AG09319 (cell line): Measurements from ENCODE around the gene MEIKIN.

ENCODE experiments used
- DNase-seq: peaks from one replicate; pipeline ENCODE4 v3.0.0-alpha.2; 2010; ENCODE audit warnings: low read depth; ENCODE audit errors: extremely low read depth
- TF ChIP-seq, protein P1 (sequence below): IDR thresholded peaks from 2 replicates; pipeline ENCODE4 v1.5.1; 2011; ENCODE audit warnings: low read depth, mild to moderate bottlenecking, inconsistent platforms, low read length, moderate library complexity

The MEIKIN gene

DNA sequence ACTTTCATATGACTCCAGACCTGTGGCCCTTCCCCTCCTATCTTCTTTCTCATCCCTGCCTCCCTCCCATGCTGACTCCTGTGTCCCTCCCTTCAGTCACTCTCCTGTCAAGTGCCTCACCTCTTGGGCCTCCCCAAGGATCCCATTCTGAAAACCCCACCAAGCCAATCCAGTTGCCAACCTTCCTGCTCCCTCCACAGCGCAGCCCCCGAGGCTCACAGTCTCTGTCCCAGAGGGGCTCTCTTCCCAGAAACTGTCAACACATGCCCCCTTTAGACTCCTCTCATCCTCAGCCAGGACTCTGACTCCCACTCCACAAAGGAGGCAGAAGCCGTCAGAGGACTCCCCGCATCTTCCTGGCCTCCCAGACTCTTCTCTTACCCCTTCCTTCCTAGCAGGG is 35.2 kb upstream of the MEIKIN start:
- no peak for DNase-seq
- TF ChIP-seq, protein P1, sequence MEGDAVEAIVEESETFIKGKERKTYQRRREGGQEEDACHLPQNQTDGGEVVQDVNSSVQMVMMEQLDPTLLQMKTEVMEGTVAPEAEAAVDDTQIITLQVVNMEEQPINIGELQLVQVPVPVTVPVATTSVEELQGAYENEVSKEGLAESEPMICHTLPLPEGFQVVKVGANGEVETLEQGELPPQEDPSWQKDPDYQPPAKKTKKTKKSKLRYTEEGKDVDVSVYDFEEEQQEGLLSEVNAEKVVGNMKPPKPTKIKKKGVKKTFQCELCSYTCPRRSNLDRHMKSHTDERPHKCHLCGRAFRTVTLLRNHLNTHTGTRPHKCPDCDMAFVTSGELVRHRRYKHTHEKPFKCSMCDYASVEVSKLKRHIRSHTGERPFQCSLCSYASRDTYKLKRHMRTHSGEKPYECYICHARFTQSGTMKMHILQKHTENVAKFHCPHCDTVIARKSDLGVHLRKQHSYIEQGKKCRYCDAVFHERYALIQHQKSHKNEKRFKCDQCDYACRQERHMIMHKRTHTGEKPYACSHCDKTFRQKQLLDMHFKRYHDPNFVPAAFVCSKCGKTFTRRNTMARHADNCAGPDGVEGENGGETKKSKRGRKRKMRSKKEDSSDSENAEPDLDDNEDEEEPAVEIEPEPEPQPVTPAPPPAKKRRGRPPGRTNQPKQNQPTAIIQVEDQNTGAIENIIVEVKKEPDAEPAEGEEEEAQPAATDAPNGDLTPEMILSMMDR: no peak

DNA sequence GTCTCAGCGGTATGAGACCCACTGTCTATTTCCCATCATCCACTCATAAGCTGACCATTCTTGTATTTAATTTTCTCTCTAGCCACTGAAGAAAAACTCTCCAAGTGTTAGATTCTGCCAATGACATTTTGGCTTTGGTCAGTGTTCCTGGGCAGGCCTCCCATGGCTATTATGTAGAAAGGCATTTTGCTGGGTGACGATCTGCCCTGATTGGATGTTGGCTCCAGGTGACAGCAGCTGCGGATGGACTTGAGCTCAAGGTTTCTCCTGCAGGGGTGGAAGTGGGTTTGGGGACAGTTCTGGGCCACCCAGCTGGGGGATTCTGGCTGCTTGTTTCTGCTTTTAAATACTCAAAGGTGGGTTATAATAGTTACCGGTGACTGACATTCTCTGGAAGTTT is 34.4 kb upstream of the MEIKIN start:
- TF ChIP-seq, protein P1: no peak
- DNase-seq: no peak

DNA sequence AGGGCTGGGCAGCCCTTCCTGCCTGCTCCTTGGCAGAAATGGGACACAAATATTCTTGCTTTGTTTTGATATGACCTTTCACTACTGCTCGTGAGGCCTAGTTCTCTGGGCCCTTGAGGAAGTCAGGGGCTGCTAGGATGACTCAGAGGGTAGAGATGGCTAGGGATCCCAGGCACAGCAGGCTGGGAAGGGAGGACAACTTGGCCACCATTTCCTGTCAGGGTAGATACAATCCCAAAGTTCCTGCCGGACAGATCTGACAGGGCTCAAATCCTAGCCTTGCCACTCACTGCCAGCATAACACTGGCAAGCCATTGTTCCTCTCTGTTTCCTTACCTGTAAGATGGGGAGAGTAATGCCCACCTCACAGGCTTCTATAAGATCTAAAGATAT is 31.7 kb upstream of the MEIKIN start:
- DNase-seq: no peak
- TF ChIP-seq, protein P1: no peak

DNA sequence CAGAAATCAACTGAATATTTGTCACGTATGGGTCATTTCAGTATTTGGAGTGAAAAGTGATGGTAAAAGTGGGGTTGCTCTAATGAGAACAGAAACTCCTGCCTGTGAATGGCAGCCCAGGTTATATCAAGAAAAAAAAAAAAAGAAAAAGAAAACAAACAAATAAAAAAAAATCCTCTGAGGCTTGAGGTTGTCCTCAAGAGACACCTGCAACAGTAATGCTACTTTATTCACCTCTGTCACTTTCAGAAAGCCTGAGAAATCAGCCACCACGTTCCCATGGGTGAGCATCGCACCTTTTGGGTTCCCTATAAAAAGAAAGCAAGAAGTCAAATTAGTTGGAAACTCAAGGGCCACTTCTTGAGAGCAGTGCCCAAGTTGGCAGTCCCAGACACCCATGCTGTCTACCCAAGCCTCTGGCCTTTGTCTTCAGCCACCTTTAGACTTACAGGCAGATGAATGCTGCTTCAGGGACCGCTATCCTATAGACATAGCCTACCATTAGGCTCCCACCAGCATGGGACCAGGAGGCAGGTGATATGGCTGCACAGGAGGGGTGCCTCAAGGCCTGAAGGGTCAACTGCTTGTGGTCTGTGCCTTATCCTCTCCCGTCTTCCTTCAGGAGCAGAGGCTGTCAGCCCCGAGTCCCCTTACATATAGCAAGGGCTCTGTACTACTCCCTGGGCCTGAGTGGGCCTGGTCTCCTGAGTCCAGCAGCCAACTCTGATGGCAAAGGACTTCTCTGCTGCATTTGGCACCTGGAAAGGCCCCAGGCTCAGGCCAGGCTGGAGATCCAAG is 31.1 kb upstream of the MEIKIN start:
- TF ChIP-seq, protein P1: no peak
- no peak for DNase-seq

DNA sequence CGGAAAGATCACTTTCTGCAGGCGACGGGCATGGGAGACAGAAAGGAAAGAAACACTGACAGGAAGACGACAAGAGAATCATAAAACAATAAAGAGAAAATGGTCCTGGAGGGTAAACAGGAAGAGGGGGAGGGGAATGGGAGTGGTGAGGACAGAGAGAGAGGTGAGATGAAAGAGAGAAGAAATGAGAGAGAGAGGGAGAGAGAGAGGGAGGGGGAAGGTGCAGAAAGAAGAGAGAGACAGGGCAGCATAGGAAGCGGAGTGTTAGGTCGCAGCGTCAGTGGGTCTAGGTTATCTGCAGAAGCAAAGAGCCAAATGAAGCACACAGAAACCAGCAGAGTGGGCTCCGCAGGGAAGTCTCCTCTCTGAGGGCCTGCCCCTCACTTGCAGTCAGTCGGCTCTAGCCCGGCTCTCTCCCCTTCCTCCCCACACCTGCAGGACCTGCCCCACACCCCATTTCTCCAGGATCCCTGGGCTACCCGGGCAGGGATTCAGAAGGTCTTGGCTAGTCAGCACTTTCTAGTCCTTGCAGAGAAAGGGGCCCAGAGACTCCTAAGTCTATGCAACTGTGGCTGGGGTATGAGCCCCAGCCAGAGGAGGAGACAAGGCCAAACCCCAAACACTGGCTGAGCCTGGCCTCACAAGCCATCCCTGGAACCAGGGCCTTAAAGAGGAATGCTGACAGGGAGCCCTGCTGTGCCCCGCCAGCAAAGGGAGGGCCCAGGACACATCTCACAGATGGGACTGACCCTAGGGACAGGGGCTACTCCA is 29.7 kb upstream of the MEIKIN start:
- DNase-seq: no peak
- TF ChIP-seq, protein P1: no peak

DNA sequence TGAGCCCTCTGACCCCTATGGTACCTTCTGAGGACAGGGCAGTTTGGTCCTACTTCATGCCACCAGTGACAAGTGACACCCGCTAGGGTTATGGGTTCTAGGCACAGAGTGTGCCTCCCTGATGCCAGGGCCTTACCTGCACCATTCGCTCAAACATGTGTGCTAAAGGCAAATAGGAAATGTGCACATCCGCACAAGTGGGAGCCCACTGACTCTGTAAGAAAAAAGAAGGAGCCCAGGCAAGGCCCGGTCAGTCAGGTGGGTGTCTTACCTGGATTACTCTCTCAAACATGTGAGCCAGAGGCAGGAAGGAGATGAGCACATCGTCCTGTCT is 29.1 kb upstream of the MEIKIN start:
- no peak for DNase-seq
- TF ChIP-seq, protein P1: no peak

DNA sequence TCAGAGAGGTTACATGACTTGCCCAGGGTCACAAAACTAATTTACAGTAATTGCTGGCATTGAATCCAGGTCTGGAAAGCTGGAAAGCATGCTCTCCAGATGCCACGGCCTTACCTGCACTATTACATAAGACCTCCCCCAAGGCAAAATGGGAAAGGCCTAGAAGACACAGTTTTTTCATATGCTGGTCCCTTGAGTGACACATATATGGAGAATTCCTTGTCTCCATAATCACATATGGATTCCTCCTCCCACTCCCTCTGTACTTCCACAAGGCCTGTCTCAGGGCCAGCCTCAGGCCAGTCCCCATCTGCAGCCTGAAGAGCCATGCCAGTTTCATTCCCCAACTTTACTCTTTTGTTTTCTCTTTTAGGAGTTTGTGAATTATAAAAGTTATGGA is 28.6 kb upstream of the MEIKIN start:
- TF ChIP-seq, protein P1: no peak
- no peak for DNase-seq
